Left lobe of liver (tissue), 2 donors: ENCODE results near the gene GJB5. TPM values are rescaled to one million over a fixed set of nuclear protein-coding genes. Genes with fewer than 3 reads are reported as not detected.
"Not testable (repeated sequence)": the region's sequence is repeated elsewhere in the genome, so short reads cannot be mapped to it uniquely, and the experiment has no call there.

Experiments used
- ATAC-seq: fragments of 200-7000 bp; cut with Tn5 transposase; one replicate; pipeline ENCODE4 v1.9.1; 2020; ENCODE audit warnings: mild to moderate bottlenecking, moderate library complexity
- DNase-seq: peaks from one replicate; pipeline ENCODE4 v3.0.0-alpha.2; 2020; ENCODE audit warnings: low spot score
- total RNA-seq: library from RNA; stranded (reverse); gene quantifications from one replicate; pipeline ENCODE4 v1.2.1, GENCODE V29; 2021
- donor health status: DM: no; HTN: no; CAD: no; lungs with moderate emphysema.
- donor health status: DM: no; HTN: yes; CAD: no.

Gene GJB5
- total RNA-seq, 1 donor from 2014 or later: not detected

DNA sequence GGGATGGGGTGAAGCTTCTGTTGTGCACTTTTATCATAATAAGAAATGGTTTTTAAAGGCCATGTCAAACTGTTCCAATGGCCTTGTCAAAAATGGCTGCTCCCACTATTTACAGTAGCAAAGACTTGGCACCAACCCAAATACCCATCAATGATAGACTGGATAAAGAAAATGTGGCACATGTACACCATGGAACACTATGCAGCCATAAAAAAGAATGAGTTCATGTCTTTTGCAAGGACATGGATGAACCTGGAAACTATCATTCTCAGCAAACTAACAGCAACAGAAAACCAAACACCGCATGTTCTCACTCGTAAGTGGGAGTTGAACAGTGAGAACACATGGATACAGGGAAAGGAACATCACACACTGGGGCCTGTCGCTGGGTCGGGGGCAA lies 18.3 kb downstream of the GJB5 start:
- ATAC-seq, DNase-seq: not testable (repeated sequence)

GRCh38 chr1:34774957-34775356 lies 20.1 kb downstream of the GJB5 start:
- ATAC-seq (no peak), DNase-seq (no peak)

GRCh38 chr1:34776911-34777310 lies 22.1 kb downstream of the GJB5 start:
- no peak for DNase-seq
- no peak for ATAC-seq

DNA sequence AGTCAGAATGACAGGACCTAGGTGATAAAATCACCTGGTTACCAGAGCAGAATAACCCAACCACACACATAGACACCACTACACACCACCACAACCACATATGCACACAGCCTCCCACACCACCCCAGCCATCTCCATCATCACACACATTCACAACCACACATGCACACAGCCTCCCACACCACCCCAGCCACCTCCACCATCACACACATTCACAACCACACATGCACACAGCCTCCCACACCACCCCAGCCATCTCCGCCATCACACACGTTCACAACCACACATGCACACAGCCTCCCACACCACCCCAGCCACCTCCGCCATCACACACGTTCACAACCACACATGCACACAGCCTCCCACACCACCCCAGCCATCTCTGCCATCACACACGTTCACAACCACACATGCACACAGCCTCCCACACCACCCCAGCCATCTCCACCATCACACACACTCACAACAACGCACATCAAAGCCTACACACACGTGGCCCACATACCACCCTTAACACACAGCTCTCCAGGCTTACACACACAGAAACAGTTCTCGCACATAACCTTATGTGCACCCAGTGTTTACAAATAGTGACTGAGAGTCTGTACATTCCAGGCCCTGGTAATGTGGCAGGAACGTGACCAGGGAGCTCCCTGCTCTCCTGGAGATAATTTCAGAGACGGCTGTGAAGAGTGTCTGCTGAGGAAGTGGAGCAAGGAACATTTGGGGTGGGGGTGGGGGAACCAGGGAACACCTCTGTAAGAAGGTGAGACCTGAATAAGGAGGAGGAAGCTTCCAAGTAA lies 22.9 kb downstream of the GJB5 start:
- DNase-seq: no peak
- ATAC-seq: no peak

DNA sequence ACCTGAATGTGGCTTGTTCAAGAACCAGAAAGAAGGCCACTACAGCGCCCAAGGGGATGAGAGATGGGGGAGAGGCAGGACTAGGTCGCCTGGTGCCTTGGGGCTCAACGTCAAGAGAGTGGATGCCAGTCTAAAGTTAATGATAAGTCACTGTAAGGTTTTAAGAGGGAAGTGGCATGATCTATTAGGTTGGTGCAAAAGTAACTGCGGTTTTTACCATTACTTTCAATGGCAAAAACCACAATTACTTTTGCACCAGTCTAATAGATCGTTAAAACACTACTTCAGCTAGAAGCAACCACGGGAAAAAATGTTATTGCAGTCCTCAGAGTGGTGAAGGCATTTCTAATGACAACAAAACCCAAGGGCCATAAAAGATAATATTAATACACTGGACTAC lies 23.5 kb downstream of the GJB5 start:
- no peak for ATAC-seq
- DNase-seq: no peak

GRCh38 chr1:34779005-34779404 lies 24.2 kb downstream of the GJB5 start:
- ATAC-seq (no peak), DNase-seq (no peak)

DNA sequence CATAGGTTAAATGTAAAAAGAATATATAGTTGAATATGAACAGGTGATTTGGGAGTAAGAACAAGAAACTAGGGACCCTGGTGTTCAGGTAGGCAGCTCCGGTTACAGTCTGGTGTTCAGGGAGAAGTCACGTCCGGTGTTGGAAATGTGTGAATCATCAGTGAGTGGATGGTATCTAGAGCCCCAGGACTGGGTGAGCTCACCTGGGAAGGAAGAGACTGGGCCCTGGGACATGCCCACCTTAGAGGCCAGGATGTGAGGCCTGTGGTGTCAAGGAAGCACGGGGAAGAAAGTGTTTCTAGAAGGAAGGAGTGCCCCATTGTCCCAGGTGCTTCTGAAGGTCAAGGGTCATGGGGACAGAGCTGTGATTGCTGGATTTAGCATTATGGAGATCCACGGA lies 24.7 kb downstream of the GJB5 start:
- DNase-seq: no peak

DNA sequence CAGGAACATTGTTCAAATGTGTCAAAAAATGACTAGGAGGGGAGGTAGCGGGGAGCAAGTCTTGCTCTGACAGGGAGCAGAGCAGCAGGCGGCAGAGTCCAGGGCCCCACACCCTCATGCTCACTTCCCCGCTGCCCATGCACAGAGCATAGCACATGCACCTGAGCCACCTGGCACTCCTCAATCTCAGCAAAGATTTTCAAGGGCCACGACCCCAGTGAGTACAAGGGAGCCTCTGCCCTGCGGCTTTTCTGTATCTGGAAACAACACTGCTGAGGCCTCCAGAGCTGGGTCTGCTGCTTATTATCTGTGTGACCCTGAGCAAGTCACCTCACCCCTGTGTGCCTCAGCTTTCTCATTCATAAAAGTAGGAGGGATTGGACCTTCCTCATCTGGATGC lies 25.1 kb downstream of the GJB5 start:
- ATAC-seq: no peak

More for the DNA sequence above, 24.7 kb downstream of the GJB5 start:
- no peak for ATAC-seq

GRCh38 chr1:34780528-34780927 lies 25.7 kb downstream of the GJB5 start:
- ATAC-seq (no peak), DNase-seq (no peak)

More for the DNA sequence above, 25.1 kb downstream of the GJB5 start:
- no peak for DNase-seq

- ATAC-seq (peak; percentile 38), DNase-seq (no peak)
These were observed 26.4 kb downstream of the GJB5 start, which contains the start of gene GJB3 for GRCh38 chr1:34781071-34781843. Gene GJB3, plus strand, starts transcription at chr1:34781214. Its CDS starts 3,549 bp downstream, at chr1:34784763.

DNA sequence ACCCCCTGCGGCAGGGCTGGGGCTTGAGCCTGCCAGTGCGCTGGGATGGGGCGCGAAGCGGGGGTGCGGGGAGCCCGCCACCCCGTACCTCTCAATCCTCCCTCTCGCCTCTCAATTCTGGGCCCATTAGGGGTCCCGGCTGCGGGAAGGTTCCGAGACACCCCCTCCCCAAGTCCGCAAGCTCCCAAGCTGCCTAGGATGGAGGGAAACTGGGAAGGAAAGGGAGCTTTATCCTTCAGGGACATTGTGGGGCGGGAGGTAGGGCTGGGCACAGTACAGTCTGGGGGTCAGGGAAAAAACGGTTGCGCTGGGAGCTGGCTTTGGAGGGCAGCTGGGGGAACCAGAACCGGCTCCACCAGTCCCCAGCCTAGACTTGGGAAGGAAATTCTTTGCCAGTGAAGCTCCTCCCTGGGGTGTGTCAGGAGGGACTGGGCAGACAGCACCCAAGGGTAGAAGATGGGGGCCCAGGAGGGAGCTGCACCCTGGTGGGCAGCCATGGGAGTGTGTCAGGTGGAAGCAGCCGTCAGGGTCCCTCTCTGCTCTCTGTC lies 27.1 kb downstream of the GJB5 start:
- ATAC-seq (no peak), DNase-seq (no peak)

- ATAC-seq: no peak
These were observed 29.9 kb downstream of the GJB5 start for GRCh38 chr1:34784751-34785221.

DNA sequence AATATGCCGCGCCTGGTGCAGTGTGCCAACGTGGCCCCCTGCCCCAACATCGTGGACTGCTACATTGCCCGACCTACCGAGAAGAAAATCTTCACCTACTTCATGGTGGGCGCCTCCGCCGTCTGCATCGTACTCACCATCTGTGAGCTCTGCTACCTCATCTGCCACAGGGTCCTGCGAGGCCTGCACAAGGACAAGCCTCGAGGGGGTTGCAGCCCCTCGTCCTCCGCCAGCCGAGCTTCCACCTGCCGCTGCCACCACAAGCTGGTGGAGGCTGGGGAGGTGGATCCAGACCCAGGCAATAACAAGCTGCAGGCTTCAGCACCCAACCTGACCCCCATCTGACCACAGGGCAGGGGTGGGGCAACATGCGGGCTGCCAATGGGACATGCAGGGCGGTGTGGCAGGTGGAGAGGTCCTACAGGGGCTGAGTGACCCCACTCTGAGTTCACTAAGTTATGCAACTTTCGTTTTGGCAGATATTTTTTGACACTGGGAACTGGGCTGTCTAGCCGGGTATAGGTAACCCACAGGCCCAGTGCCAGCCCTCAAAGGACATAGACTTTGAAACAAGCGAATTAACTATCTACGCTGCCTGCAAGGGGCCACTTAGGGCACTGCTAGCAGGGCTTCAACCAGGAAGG lies 30.5 kb downstream of the GJB5 start:
- DNase-seq (peak; percentile 77), ATAC-seq (peak; percentile 63)

More at GRCh38 chr1:34784751-34785221, 29.9 kb downstream of the GJB5 start:
- DNase-seq: no peak

DNA sequence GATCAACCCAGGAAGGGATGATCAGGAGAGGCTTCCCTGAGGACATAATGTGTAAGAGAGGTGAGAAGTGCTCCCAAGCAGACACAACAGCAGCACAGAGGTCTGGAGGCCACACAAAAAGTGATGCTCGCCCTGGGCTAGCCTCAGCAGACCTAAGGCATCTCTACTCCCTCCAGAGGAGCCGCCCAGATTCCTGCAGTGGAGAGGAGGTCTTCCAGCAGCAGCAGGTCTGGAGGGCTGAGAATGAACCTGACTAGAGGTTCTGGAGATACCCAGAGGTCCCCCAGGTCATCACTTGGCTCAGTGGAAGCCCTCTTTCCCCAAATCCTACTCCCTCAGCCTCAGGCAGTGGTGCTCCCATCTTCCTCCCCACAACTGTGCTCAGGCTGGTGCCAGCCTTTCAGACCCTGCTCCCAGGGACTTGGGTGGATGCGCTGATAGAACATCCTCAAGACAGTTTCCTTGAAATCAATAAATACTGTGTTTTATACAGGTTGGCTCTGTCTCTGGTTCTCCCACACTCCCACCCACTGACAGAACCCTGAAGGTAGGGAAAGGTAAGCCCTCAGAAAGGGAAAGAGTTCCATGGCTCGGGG lies 31.1 kb downstream of the GJB5 start:
- no peak for DNase-seq
- no peak for ATAC-seq

DNA sequence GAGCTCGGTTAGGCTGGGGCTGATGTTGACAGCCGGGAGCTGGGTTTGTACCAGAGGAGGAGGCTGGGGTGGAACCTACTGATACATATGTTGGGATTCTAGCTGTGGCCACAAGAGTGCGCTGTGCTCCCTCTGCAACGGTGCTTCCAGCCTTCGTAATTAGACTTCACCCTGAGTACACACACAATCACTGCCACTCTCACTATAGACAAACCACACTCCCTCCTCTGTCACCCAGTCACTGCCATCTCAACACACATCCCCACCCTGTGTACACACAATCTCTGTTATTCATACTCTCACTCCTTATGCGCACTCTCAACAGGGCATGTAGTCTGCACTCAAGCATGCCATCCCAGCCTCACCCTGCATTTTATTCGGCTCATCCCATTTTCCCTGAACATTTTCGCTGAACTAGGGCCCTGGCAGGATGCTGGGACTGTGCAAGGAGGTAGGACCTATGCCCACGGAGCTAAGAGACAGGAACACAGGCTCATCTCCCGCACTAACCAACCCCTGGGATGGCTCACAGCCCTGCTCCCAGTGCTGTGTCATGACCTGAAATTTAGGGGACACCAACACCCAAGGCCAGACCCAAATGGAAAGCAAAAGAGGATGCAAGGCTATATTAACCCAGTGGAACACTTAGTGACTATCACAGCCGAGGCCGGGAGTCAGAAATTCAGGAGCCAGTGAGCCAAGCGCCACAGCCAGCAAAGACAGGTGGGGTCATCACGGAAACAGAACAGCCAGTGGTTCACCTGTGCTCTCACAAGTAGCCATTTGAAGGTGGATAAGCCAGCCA lies 31.9 kb downstream of the GJB5 start:
- DNase-seq: peak; percentile 84
- ATAC-seq: peak; percentile 92

DNA sequence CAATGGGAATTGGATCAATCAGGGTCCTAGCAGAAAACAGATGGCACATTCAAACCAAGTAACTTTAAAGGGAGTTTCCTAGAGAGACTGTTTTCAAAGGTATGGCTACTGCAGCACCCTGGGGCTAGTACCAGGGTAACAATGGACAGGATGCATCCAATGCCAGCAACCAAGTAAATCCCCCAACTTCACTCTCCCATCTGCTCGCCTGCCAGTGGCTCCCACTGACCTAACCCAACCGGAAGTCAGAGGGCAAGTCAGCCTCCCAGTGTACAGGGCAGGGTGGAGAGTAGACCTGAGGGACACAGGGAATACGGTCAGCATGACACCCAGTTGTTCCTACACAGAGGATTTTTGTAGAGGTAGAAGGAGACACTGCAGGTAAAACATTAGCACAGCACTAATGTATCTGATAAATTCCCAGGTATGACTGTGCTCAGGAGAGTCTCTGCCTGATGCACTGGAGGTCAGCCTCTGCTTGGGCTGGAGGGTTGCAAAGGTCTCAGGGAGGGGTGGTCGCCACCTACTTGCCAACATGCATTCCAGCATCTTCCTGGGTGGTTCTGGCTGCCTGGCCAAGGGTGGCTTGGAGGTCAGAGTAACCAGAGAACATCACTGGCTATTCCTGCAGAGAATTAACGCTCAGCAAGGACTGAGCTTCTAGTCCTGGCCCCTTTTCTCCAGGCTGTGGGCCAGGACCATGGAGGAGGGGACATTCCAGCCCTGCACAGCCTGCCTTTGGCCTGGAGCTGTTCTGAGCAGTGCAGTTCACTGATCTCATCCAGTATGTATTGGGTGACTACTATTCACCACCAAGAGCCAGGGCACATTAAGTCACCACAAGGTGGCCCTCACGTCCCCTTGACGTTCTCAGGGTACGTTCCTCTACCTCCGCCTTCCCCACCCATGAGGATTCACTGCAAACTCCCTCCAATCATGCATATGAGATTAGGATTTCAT lies 32.9 kb downstream of the GJB5 start:
- peak; percentile 3 for ATAC-seq
- DNase-seq: no peak

DNA sequence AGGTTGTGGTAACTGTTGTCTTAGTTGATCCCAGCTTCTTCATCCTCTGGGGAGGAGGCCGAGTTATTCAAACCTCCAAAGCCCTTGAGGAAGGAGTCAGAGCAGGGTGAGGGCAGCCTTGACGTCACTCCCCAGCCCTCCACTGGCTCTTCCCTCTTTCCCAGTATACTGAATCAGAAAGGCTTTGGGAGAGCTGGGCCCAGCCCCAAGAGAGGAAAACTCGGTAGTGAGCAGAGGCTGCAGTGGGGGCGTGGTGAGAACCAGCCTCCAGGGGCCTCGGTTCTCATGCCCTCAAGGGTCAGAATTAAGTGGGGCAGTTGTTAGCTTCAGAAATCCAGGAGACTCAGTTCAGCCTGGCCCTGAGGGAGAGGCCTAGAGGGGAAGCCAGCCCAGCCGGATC lies 36.1 kb downstream of the GJB5 start:
- no peak for DNase-seq
- ATAC-seq: no peak

- no peak for ATAC-seq
- no peak for DNase-seq
These were observed 37.6 kb downstream of the GJB5 start for GRCh38 chr1:34792424-34792823.
